HEK293 (cell line): Measurements from ENCODE around the gene UBE2M.

ENCODE experiments used
- CTCF ChIA-PET: fragments of 350-600 bp; formaldehyde crosslinking; extraction: SDS; loops from one replicate; lab custom pipeline; 2021; ENCODE audit warnings: antibody characterized with exemption; lab: Yijun Ruan, JAX
- POLR2A ChIA-PET: fragments of 300-600 bp; formaldehyde crosslinking; extraction: SDS; loops from one replicate; lab custom pipeline; 2020; ENCODE audit warnings: antibody characterized with exemption, inconsistent platforms; lab: Yijun Ruan, JAX
- H3K27ac ChIP-seq: fragments of 200-500 bp; sonication (Bioruptor generic); 2 replicates; pipeline ENCODE4 v1.5.1; 2014; ENCODE audit warnings: low read depth, low read length, control low read depth, inconsistent platforms; ENCODE audit errors: extremely low read depth
- H3K36me3 ChIP-seq, 2 experiments: fragments of 200-500 bp in 1 of 2; sonication (Bioruptor generic) in 1 of 2; 1 replicate in 1 of 2; 2 replicates in 1 of 2; pipeline ENCODE4 v1.5.1; 2014 to 2017; ENCODE audit warnings: inconsistent platforms in 2 of 2, low read length in 2 of 2; ENCODE audit not compliant: control insufficient read depth in 2 of 2, insufficient read depth in 1 of 2
- H3K4me1 ChIP-seq: fragments of 200-500 bp; sonication (Bioruptor generic); 2 replicates; pipeline ENCODE4 v1.5.1; 2014; ENCODE audit warnings: mild to moderate bottlenecking, low read length, inconsistent platforms; ENCODE audit not compliant: control insufficient read depth, insufficient read depth
- H3K4me3 ChIP-seq: 2 replicates; pipeline ENCODE4 v1.5.1; 2011; ENCODE audit warnings: low read depth, mild to moderate bottlenecking, control low read depth, low read length, moderate library complexity
- H3K9me3 ChIP-seq: fragments of 200-500 bp; sonication (Bioruptor generic); 2 replicates; pipeline ENCODE4 v1.5.1; 2014; ENCODE audit warnings: low read depth, low read length, inconsistent platforms; ENCODE audit not compliant: control insufficient read depth, insufficient read depth
- BCL11A ChIP-seq: fragments of 450-650 bp; formaldehyde crosslinking; IDR thresholded peaks from 2 replicates; pipeline ENCODE4 v1.5.1; 2016; ENCODE audit warnings: low read depth, missing biosample characterization, missing genetic modification characterization
- IKZF3 ChIP-seq: fragments of 450-650 bp; IDR thresholded peaks from 2 replicates; pipeline ENCODE4 v1.5.0; 2018; ENCODE audit warnings: missing biosample characterization, mild to moderate bottlenecking, missing genetic modification characterization, moderate library complexity
- OVOL3 ChIP-seq: fragments of 450-650 bp; formaldehyde crosslinking; IDR thresholded peaks from 2 replicates; pipeline ENCODE4 v1.5.1; 2016; ENCODE audit warnings: missing biosample characterization, missing genetic modification characterization
- RBAK ChIP-seq: fragments of 450-650 bp; formaldehyde crosslinking; IDR thresholded peaks from 2 replicates; pipeline ENCODE4 v1.5.1; 2016; ENCODE audit warnings: missing biosample characterization, missing genetic modification characterization
- SCRT1 ChIP-seq: fragments of 450-650 bp; formaldehyde crosslinking; IDR thresholded peaks from 2 replicates; pipeline ENCODE4 v1.5.1; 2016; ENCODE audit warnings: missing biosample characterization, missing genetic modification characterization, borderline replicate concordance
- ZBTB7A ChIP-seq: fragments of 450-650 bp; formaldehyde crosslinking; IDR thresholded peaks from 2 replicates; pipeline ENCODE4 v1.5.1; 2016; ENCODE audit warnings: low read depth, missing biosample characterization, missing genetic modification characterization
- ZBTB8A ChIP-seq: fragments of 450-650 bp; formaldehyde crosslinking; IDR thresholded peaks from 2 replicates; pipeline ENCODE4 v1.5.1; 2016; ENCODE audit warnings: missing biosample characterization, missing genetic modification characterization
- ZEB2 ChIP-seq: fragments of 450-650 bp; formaldehyde crosslinking; IDR thresholded peaks from 2 replicates; pipeline ENCODE4 v1.5.1; 2016; ENCODE audit warnings: missing biosample characterization, missing genetic modification characterization
- ZNF140 ChIP-seq: fragments of 450-650 bp; formaldehyde crosslinking; IDR thresholded peaks from 2 replicates; pipeline ENCODE4 v1.5.1; 2016; ENCODE audit warnings: missing biosample characterization, missing genetic modification characterization
- ZNF157 ChIP-seq: fragments of 450-650 bp; formaldehyde crosslinking; IDR thresholded peaks from 2 replicates; pipeline ENCODE4 v1.5.1; 2016; ENCODE audit warnings: missing biosample characterization, missing genetic modification characterization
- ZNF426 ChIP-seq: fragments of 450-650 bp; formaldehyde crosslinking; IDR thresholded peaks from 2 replicates; pipeline ENCODE4 v1.5.1; 2017; ENCODE audit warnings: missing biosample characterization, missing genetic modification characterization, mild to moderate bottlenecking, inconsistent platforms, moderate library complexity
- ZNF560 ChIP-seq: fragments of 450-650 bp; formaldehyde crosslinking; IDR thresholded peaks from 2 replicates; pipeline ENCODE4 v1.5.1; 2017; ENCODE audit warnings: missing biosample characterization, missing genetic modification characterization, borderline replicate concordance
- ZNF596 ChIP-seq: fragments of 450-650 bp; IDR thresholded peaks from 2 replicates; pipeline ENCODE4 v1.5.0; 2018; ENCODE audit warnings: missing biosample characterization, mild to moderate bottlenecking, missing genetic modification characterization, moderate library complexity
- ZNF610 ChIP-seq: fragments of 450-650 bp; formaldehyde crosslinking; IDR thresholded peaks from 2 replicates; pipeline ENCODE4 v1.5.1; 2016; ENCODE audit warnings: missing biosample characterization, missing genetic modification characterization, borderline replicate concordance
- ZNF843 ChIP-seq: fragments of 450-650 bp; formaldehyde crosslinking; IDR thresholded peaks from 2 replicates; pipeline ENCODE4 v1.5.1; 2016; ENCODE audit warnings: missing biosample characterization, missing genetic modification characterization
- TF ChIP-seq, protein P1 (sequence below): fragments of 450-650 bp; formaldehyde crosslinking; IDR thresholded peaks from 2 replicates; pipeline ENCODE4 v1.5.1; 2016; ENCODE audit warnings: missing biosample characterization, missing genetic modification characterization
- TF ChIP-seq, protein P2 (sequence below): fragments of 450-650 bp; formaldehyde crosslinking; IDR thresholded peaks from 2 replicates; pipeline ENCODE4 v1.5.1; 2016; ENCODE audit warnings: missing biosample characterization, missing genetic modification characterization
- TF ChIP-seq, protein P3 (sequence below): IDR thresholded peaks from 2 replicates; pipeline ENCODE4 v1.6.1; 2011; ENCODE audit warnings: mild to moderate bottlenecking, low read depth, low read length, borderline replicate concordance
- TF ChIP-seq, protein P4 (sequence below): fragments of 450-650 bp; formaldehyde crosslinking; IDR thresholded peaks from 2 replicates; pipeline ENCODE4 v1.5.1; 2016; ENCODE audit warnings: missing biosample characterization, missing genetic modification characterization
- TF ChIP-seq, protein P5 (sequence below): fragments of 450-650 bp; formaldehyde crosslinking; IDR thresholded peaks from 2 replicates; pipeline ENCODE4 v1.5.1; 2016; ENCODE audit warnings: missing biosample characterization, missing genetic modification characterization
- TF ChIP-seq, protein P6 (sequence below): fragments of 450-650 bp; formaldehyde crosslinking; IDR thresholded peaks from 2 replicates; pipeline ENCODE4 v1.5.1; 2016; ENCODE audit warnings: missing biosample characterization, missing genetic modification characterization

UBE2M gene

DNA sequence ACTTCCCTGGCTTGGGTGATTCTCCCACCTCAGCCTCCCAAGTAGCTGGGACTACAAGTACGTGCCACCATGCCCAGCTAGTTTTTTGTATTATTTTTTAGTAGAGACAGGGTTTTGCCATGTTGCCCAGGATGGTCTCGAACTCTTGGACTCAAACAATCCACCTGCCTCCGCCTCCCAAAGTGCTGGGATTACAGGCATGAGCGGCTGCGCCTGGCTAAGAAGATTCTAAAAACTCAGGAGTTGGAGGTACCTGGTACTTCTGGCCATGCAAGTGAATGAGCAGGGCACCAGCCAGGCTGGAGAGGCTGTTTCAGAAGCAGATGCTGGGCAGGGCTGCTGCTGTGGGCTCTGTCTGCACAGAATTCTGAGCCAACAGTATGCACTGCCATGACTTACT is 8.6 kb upstream of the UBE2M start (continued):
- no peak for TF ChIP-seq ZNF560 (tag by site-specific recombination)

DNA sequence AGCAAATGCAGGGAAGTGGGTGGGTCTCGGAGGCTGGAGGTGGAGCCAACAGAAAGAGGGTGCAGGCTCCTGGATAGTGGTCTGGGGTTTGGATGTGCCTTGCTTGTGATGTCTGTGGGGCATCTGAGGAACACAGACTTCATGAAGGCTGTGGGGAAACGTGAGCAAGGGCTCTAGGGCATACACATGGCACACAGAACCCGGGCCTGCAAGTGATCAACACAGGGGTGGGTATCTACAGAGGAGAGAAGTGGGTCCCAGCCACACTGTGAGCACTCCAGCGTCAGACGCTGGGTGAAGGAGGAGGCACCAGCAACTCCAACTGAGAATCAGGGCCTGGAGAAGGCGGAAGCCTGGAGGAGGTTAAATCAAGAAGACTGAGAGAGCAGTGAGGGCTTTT is 5.4 kb upstream of the UBE2M start:
- TF ChIP-seq ZBTB7A (tag by site-specific recombination) (no peak), ZNF610 (tag by site-specific recombination) (no peak), ZNF843 (no peak), IKZF3 (tag by site-specific recombination) (no peak), ZEB2 (no peak), ZNF157 (tag by site-specific recombination) (no peak), SCRT1 (tag by site-specific recombination) (no peak), ZNF140 (tag by site-specific recombination) (no peak), ZNF596 (no peak), ZBTB8A (tag by site-specific recombination) (no peak), BCL11A (tag by site-specific recombination) (no peak), ZNF426 (tag by site-specific recombination) (no peak), RBAK (tag by site-specific recombination) (no peak), OVOL3 (no peak)
- TF ChIP-seq, protein P1, sequence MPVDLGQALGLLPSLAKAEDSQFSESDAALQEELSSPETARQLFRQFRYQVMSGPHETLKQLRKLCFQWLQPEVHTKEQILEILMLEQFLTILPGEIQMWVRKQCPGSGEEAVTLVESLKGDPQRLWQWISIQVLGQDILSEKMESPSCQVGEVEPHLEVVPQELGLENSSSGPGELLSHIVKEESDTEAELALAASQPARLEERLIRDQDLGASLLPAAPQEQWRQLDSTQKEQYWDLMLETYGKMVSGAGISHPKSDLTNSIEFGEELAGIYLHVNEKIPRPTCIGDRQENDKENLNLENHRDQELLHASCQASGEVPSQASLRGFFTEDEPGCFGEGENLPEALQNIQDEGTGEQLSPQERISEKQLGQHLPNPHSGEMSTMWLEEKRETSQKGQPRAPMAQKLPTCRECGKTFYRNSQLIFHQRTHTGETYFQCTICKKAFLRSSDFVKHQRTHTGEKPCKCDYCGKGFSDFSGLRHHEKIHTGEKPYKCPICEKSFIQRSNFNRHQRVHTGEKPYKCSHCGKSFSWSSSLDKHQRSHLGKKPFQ (tag by site-specific recombination) = no peak
- TF ChIP-seq, protein P2, sequence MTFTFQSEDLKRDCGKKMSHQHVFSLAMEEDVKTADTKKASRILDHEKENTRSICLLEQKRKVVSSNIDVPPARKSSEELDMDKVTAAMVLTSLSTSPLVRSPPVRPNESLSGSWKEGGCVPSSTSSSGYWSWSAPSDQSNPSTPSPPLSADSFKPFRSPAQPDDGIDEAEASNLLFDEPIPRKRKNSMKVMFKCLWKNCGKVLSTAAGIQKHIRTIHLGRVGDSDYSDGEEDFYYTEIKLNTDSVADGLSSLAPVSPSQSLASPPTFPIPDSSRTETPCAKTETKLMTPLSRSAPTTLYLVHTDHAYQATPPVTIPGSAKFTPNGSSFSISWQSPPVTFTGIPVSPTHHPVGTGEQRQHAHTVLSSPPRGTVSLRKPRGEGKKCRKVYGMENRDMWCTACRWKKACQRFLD (tag by site-specific recombination) = no peak
- TF ChIP-seq, protein P3, sequence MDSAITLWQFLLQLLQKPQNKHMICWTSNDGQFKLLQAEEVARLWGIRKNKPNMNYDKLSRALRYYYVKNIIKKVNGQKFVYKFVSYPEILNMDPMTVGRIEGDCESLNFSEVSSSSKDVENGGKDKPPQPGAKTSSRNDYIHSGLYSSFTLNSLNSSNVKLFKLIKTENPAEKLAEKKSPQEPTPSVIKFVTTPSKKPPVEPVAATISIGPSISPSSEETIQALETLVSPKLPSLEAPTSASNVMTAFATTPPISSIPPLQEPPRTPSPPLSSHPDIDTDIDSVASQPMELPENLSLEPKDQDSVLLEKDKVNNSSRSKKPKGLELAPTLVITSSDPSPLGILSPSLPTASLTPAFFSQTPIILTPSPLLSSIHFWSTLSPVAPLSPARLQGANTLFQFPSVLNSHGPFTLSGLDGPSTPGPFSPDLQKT = no peak
- TF ChIP-seq, protein P4, sequence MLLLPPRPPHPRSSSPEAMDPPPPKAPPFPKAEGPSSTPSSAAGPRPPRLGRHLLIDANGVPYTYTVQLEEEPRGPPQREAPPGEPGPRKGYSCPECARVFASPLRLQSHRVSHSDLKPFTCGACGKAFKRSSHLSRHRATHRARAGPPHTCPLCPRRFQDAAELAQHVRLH (tag by site-specific recombination) = no peak
- TF ChIP-seq, protein P5, sequence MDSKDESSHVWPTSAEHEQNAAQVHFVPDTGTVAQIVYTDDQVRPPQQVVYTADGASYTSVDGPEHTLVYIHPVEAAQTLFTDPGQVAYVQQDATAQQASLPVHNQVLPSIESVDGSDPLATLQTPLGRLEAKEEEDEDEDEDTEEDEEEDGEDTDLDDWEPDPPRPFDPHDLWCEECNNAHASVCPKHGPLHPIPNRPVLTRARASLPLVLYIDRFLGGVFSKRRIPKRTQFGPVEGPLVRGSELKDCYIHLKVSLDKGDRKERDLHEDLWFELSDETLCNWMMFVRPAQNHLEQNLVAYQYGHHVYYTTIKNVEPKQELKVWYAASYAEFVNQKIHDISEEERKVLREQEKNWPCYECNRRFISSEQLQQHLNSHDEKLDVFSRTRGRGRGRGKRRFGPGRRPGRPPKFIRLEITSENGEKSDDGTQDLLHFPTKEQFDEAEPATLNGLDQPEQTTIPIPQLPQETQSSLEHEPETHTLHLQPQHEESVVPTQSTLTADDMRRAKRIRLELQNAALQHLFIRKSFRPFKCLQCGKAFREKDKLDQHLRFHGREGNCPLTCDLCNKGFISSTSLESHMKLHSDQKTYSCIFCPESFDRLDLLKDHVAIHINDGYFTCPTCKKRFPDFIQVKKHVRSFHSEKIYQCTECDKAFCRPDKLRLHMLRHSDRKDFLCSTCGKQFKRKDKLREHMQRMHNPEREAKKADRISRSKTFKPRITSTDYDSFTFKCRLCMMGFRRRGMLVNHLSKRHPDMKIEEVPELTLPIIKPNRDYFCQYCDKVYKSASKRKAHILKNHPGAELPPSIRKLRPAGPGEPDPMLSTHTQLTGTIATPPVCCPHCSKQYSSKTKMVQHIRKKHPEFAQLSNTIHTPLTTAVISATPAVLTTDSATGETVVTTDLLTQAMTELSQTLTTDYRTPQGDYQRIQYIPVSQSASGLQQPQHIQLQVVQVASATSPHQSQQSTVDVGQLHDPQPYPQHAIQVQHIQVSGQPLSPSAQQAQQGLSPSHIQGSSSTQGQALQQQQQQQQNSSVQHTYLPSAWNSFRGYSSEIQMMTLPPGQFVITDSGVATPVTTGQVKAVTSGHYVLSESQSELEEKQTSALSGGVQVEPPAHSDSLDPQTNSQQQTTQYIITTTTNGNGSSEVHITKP (tag by site-specific recombination) = no peak
- TF ChIP-seq, protein P6, sequence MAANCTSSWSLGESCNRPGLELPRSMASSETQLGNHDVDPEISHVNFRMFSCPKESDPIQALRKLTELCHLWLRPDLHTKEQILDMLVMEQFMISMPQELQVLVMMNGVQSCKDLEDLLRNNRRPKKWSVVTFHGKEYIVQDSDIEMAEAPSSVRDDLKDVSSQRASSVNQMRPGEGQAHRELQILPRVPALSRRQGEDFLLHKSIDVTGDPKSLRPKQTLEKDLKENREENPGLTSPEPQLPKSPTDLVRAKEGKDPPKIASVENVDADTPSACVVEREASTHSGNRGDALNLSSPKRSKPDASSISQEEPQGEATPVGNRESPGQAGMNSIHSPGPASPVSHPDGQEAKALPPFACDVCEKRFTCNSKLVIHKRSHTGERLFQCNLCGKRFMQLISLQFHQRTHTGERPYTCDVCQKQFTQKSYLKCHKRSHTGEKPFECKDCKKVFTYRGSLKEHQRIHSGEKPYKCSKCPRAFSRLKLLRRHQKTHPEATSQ = no peak
- H3K4me1 ChIP-seq = peaks cover 6% of the 10 kb centered on the region; the same call in 1 of the 2 replicates
- no peak overlapping the region for H3K27ac ChIP-seq
- ChIA-PET POLR2A (interaction anchor here (0.7 to 3.6 kb wide), 3 partner anchors 8 to 20 kb away, joined by 3 to 19 read pairs (median 4); partner anchors contain the start of genes CHMP2A, MZF1 and TRIM28), CTCF (interaction anchor here (0.6 to 1.0 kb wide), 3 partner anchors 18 to 47 kb away, joined by 3 to 6 read pairs (median 4); partner anchors contain the start of gene TRIM28)
- peaks cover 7 to 39% of the 10 kb centered on the region in 2 experiments; a peak in 2 of 3 replicates for H3K36me3 ChIP-seq
- H3K4me3 ChIP-seq = no peak overlapping the region
- no peaks in the 10 kb centered on the region for H3K9me3 ChIP-seq
